ENCODE measurements around the gene SERPINE2. TPM values are rescaled to one million over a fixed set of nuclear protein-coding genes. Genes with fewer than 3 reads are reported as not detected.

SERPINE2 gene
- total and polyA plus RNA-seq, 10 donors = 20.9 to 105 (median 33.2) TPM

- Histone ChIP-seq H3K4me1 (peaks cover 25 to 97% (median 72%) of the 10 kb centered on the region in 6 donors), H3K9me3 (no peaks in the 10 kb centered on the region), H3K27ac (no peak overlapping the region), H3K4me3 (no peak overlapping the region), H3K36me3 (peaks cover 0 to 8% (median 0%) of the 10 kb centered on the region in 6 donors), H3K27me3 (replicated peaks in 1 of 7) (no peaks in the 10 kb centered on the region)
- WGBS, 5 donors = 0 to 48% (median 0%) methylated on average over 1 of the region's 1 CpG
- TF ChIP-seq POLR2AphosphoS5 (IDR thresholded peaks at IDR 0.05) = no peak
- TF ChIP-seq POLR2A (IDR thresholded peaks at IDR 0.05) = no peak
- TF ChIP-seq CTCF (IDR thresholded peaks at IDR 0.05 in 8 of 11, conservative IDR thresholded peaks at IDR 0.05 in 3 of 11) = no peak
- intact Hi-C loops (cut with DNase I; ENCODE audit: low total_unique reads) = no loop called here
- no peak for DNase-seq
Measured at GRCh38 chr2:223937535-223937934, 101.6 kb downstream of the SERPINE2 start.

- Histone ChIP-seq H3K4me3 (no peak overlapping the region), H3K4me1 (peaks cover 25 to 99% (median 70%) of the 10 kb centered on the region in 6 donors), H3K36me3 (peaks cover 0 to 8% (median 0%) of the 10 kb centered on the region in 6 donors), H3K27me3 (replicated peaks in 1 of 7) (no peaks in the 10 kb centered on the region), H3K27ac (peak overlapping the region in 1 of 8 donors; percentile 1), H3K9me3 (no peaks in the 10 kb centered on the region)
- intact Hi-C loops (cut with DNase I; ENCODE audit: low total_unique reads) = no loop called here
- no peak for DNase-seq
- 46 to 71% (median 56%) methylated on average over 5 of the region's 5 CpGs for WGBS, 5 donors
- TF ChIP-seq POLR2A (IDR thresholded peaks at IDR 0.05) = no peak
- no peak for TF ChIP-seq POLR2AphosphoS5 (IDR thresholded peaks at IDR 0.05)
- TF ChIP-seq CTCF (IDR thresholded peaks at IDR 0.05 in 8 of 11, conservative IDR thresholded peaks at IDR 0.05 in 3 of 11) = no peak
Measured at GRCh38 chr2:223936862-223937326, 102.2 kb downstream of the SERPINE2 start.

- H3K9me3 ChIP-seq = no peaks in the 10 kb centered on the region
- no peak for TF ChIP-seq CTCF (IDR thresholded peaks at IDR 0.05 in 8 of 11, conservative IDR thresholded peaks at IDR 0.05 in 3 of 11)
- no peak for TF ChIP-seq POLR2AphosphoS5 (IDR thresholded peaks at IDR 0.05)
- no peak for TF ChIP-seq POLR2A (IDR thresholded peaks at IDR 0.05)
- peaks cover 0 to 8% (median 0%) of the 10 kb centered on the region in 6 donors for H3K36me3 ChIP-seq
- no peaks in the 10 kb centered on the region for H3K27me3 ChIP-seq (replicated peaks in 1 of 7)
- no peak overlapping the region for H3K27ac ChIP-seq
- peaks cover 26 to 100% (median 73%) of the 10 kb centered on the region in 6 donors for H3K4me1 ChIP-seq
- intact Hi-C loops (cut with DNase I; ENCODE audit: low total_unique reads) = no loop called here
- no peak for DNase-seq
- no peak overlapping the region for H3K4me3 ChIP-seq
Measured at GRCh38 chr2:223935459-223936125, 103.5 kb downstream of the SERPINE2 start.

- H3K27ac ChIP-seq = no peak overlapping the region
- WGBS, 5 donors = 71 to 90% (median 75%) methylated on average over 6 of the region's 6 CpGs
- intact Hi-C loops (cut with DNase I; ENCODE audit: low total_unique reads) = no loop called here
- H3K4me3 ChIP-seq = no peak overlapping the region
- peaks cover 32 to 100% (median 74%) of the 10 kb centered on the region in 6 donors for H3K4me1 ChIP-seq
- TF ChIP-seq CTCF (IDR thresholded peaks at IDR 0.05 in 8 of 11, conservative IDR thresholded peaks at IDR 0.05 in 3 of 11) (no peak), POLR2AphosphoS5 (IDR thresholded peaks at IDR 0.05) (no peak), POLR2A (IDR thresholded peaks at IDR 0.05) (no peak)
- DNase-seq = no peak
- no peaks in the 10 kb centered on the region for H3K27me3 ChIP-seq (replicated peaks in 1 of 7)
- H3K36me3 ChIP-seq = peaks cover 0 to 3% (median 0%) of the 10 kb centered on the region in 6 donors
- no peaks in the 10 kb centered on the region for H3K9me3 ChIP-seq
Measured at GRCh38 chr2:223934870-223935269, 104.2 kb downstream of the SERPINE2 start.
